Psoas muscle (tissue), 8 donors: Measurements from ENCODE around the gene DHRS13. TPM values are rescaled to one million over a fixed set of nuclear protein-coding genes. Genes with fewer than 3 reads are reported as not detected.

Experiments used
- ATAC-seq, 4 donors: fragments of 200-7000 bp; cut with Tn5 transposase; one replicate each; pipeline ENCODE4 v1.9.1; 2020; ENCODE audit warnings: moderate library complexity in 3 of 4, mild to moderate bottlenecking in 2 of 4
- DNase-seq, 2 donors: peaks; one replicate each; pipeline ENCODE4 v3.0.0-alpha.2; 2020
- H3K27ac ChIP-seq: fragments of 200-600 bp; one replicate; pipeline ENCODE4 v1.8.0; 2022
- H3K27me3 ChIP-seq, 3 donors: fragments of 200-600 bp in 1 of 3; one replicate each; pipeline versions ENCODE4 v1.6.1 to v1.8.0; 2013 to 2022; ENCODE audit warnings: low read length in 2 of 3, mild to moderate bottlenecking in 2 of 3, moderate library complexity in 1 of 3; ENCODE audit not compliant: insufficient read depth in 3 of 3
- H3K36me3 ChIP-seq, 2 donors: fragments of 200-600 bp in 1 of 2; one replicate each; pipeline versions ENCODE4 v1.6.1 to v1.8.0; 2013 to 2022; ENCODE audit warnings: low read depth in 1 of 2, mild to moderate bottlenecking in 1 of 2, moderate library complexity in 1 of 2; ENCODE audit not compliant: insufficient read depth in 1 of 2
- H3K4me1 ChIP-seq: fragments of 200-600 bp; one replicate; pipeline ENCODE4 v1.8.0; 2022
- H3K4me3 ChIP-seq: fragments of 200-600 bp; one replicate; pipeline ENCODE4 v1.8.0; 2022; ENCODE audit warnings: mild to moderate bottlenecking
- H3K9me3 ChIP-seq: fragments of 200-600 bp; one replicate; pipeline ENCODE4 v1.8.0; 2022
- CTCF ChIP-seq: fragments of 200-600 bp; IDR thresholded peaks from one replicate; pipeline ENCODE4 v1.8.0; 2022; ENCODE audit warnings: antibody characterized with exemption
- WGBS, 3 donors: extraction: QIAGEN DNeasy Blood & Tissue Kit; methylation state at CpG; one replicate each; pipeline versions ENCODE4 v1.1.6 to v1.1.7; 2013; 5-methylcytosine and 5-hydroxymethylcytosine counted together
- intact Hi-C, 2 donors: fragments of 100-400 bp; cut with DNase I; formaldehyde crosslinking; loops; one replicate each; pipeline versions ENCODE4 v1.11.0 to v1.14.2; 2022
- polyA plus RNA-seq, 3 donors: library from polyadenylated mRNA; stranded (reverse); fragments of 200-250 nt; gene quantifications; one replicate each; pipeline ENCODE4 v1.2.3, GENCODE V29; 2013
- total RNA-seq, 4 donors: library from RNA; stranded (reverse); fragmentation: NEBNext Ultra II Directional in 2 of 4; extraction: Animal tissue kit (Norgen Biotek cat#: 25700) in 2 of 4; gene quantifications; one replicate each; pipeline versions ENCODE4 v1.2.1 to v1.2.4, GENCODE V29; 2021 to 2023
- donor health status: healthy with polysubstance abuse.
- donor health status: DM: no; HTN: no; CAD: no; lungs with moderate emphysema.
- donor health status: Bipolar disorder and iron deficiency.
- donor health status: healthy.
- donor health status: DM: yes; HTN: yes; CAD: no.
- donor health status: DM: no; HTN: no; CAD: no.
- donor health status: DM: no; HTN: no; CAD: no.
- donor health status: DM: yes; HTN: yes; CAD: no.

The DHRS13 gene
- total and polyA plus RNA-seq, 7 donors = 0.48 to 2.7 (median 1.2) TPM

DNA sequence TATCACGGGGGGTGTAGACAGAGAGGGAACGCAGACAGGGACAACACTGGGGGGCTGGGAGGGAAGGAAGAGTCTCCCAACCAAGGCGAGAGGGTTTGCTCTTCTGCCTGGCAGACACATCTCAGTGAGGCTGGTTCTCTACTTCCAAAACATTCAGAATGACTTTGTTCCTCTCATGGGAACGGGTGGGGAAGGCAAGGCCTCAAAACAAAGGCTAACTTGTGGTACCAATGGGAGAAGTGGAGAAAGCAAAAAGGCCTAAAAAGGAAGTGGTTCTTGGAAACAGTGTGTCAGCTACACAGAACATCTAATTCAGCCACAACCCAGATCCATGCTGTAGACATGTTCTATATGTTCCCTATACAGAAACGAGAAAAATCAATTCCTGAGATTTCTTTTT, 12.9 kb downstream of the DHRS13 start:
- Histone ChIP-seq H3K4me3 (no peak overlapping the region), H3K4me1 (peaks cover 20% of the 10 kb centered on the region), H3K9me3 (no peaks in the 10 kb centered on the region), H3K27ac (no peak overlapping the region), H3K27me3 (no peaks in the 10 kb centered on the region), H3K36me3 (peaks cover 0 to 23% of the 10 kb centered on the region in 2 donors)
- 75 to 82% (median 78%) methylated on average over 5 of the region's 5 CpGs for WGBS, 3 donors
- no peak for TF ChIP-seq CTCF
- DNase-seq = no peak
- intact Hi-C loops = loop anchor here in 1 of 2 donors (10.0 kb wide), 1 partner anchor 125 kb away; no protein-coding TSS in a partner anchor
- no peak for ATAC-seq

DNA sequence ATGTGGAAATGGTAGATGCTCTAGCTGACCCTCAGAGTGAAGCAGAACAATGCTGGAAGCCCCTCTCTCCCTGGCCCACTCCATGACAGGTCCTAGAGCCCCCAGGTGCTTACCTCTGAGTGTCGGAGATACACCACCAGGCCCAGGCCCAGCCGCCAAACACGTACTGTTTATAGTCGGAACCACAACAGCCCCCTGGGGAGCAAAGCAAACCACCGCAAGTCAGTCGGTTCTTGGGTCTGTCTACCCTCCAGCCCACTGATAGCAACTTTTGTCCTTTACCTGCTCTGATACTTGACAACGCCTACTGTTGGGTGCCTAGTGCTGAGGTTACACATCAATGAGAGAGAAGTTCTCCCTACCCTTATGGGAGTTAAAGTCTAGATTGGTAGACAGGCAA, 14.0 kb downstream of the DHRS13 start:
- Histone ChIP-seq H3K9me3 (no peaks in the 10 kb centered on the region), H3K27ac (no peak overlapping the region), H3K36me3 (peaks cover 0 to 34% of the 10 kb centered on the region in 2 donors), H3K4me3 (no peak overlapping the region), H3K27me3 (no peaks in the 10 kb centered on the region), H3K4me1 (peaks cover 18% of the 10 kb centered on the region)
- ATAC-seq (no peak), DNase-seq (no peak)
- intact Hi-C loops = no loop called here
- 88 to 94% (median 92%) methylated on average over 7 of the region's 7 CpGs for WGBS, 3 donors
- no peak for TF ChIP-seq CTCF

DNA sequence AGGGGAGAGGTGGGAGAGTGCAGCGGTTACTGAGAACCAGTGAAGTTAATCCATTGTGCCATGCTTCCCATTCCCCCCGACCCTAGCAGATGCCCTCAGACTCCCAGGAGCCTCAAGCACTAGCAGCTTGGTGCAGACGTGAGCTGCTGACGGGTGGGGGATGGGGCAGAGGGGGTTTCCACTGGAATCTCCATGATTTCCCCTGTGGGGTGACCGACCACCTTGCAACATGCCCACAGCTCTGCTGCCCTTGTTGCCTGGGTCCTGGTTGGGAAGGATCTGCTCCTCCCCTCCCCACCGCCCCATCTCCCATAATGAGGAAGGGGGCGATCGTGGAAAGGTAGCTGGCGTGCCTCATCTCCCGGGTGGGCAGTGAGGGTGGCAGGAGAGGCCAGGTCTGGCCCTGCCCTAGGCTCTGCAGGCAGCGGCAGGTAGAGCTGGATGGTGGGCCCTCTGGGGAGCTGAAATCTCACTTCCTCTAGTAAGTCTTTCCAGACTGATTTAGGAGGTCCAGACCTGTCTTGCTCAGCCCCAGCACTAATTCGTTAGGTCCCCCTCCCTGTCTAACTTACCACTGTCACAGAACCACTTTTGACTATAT, 14.9 kb downstream of the DHRS13 start:
- ATAC-seq (no peak), DNase-seq (no peak)
- Histone ChIP-seq H3K27me3 (no peaks in the 10 kb centered on the region), H3K4me1 (peaks cover 13% of the 10 kb centered on the region), H3K27ac (no peak overlapping the region), H3K9me3 (no peaks in the 10 kb centered on the region), H3K4me3 (no peak overlapping the region), H3K36me3 (peaks cover 0 to 43% of the 10 kb centered on the region in 2 donors)
- intact Hi-C loops = no loop called here
- WGBS, 3 donors = 79 to 88% (median 87%) methylated on average over 12 of the region's 12 CpGs
- no peak for TF ChIP-seq CTCF

DNA sequence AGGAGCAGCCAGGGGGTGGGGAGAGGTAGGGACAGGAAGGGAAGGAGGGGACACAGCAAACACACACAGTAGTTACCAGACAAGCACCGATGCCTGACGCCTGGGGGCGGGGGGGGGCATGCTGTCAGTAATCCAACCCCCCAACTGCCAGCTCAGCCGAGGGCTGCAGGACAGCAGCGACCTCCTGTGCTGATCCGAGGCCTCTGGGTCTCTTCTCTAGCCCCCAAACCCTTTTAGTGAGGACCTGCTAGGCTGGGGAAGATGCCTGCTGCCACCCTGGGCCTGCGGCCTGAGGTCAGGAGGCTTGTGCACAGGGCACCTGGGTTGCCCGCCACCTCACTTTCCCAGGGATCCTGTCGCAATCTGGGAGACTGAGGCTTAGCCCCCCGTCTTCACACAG, 16.9 kb downstream of the DHRS13 start:
- Histone ChIP-seq H3K27ac (no peak overlapping the region), H3K9me3 (no peaks in the 10 kb centered on the region), H3K27me3 (no peaks in the 10 kb centered on the region), H3K4me1 (no peaks in the 10 kb centered on the region), H3K4me3 (no peak overlapping the region), H3K36me3 (peaks cover 5 to 63% of the 10 kb centered on the region in 2 donors)
- no peak for ATAC-seq
- intact Hi-C loops = no loop called here
- DNase-seq = no peak
- WGBS, 3 donors = 85 to 90% (median 85%) methylated on average over 10 of the region's 10 CpGs
- TF ChIP-seq CTCF = no peak

- ATAC-seq (no peak), DNase-seq (no peak)
- no peak for TF ChIP-seq CTCF
- no peaks in the 10 kb centered on the region for H3K4me1 ChIP-seq
- H3K36me3 ChIP-seq = peaks cover 5 to 69% of the 10 kb centered on the region in 2 donors
- 90 to 91% (median 90%) methylated on average over 4 of the region's 4 CpGs for WGBS, 3 donors
- H3K4me3 ChIP-seq = no peak overlapping the region
- intact Hi-C loops = no loop called here
- H3K27me3 ChIP-seq = no peaks in the 10 kb centered on the region
- no peaks in the 10 kb centered on the region for H3K9me3 ChIP-seq
- no peak overlapping the region for H3K27ac ChIP-seq
These were observed 17.5 kb downstream of the DHRS13 start for GRCh38 chr17:28885363-28885762.
